SKM-1 treated with dmso at 0.1 percent for 144 hours (cell line): Measurements from ENCODE around the gene C19orf85.

ENCODE experiments used
- DNase-seq: peaks from one replicate; lab custom pipeline; 2025; ENCODE audit not compliant: unreplicated experiment; lab: John Stamatoyannopoulos, UW

Gene C19orf85

GRCh38 chr19:55478364-55478763 is 13.8 kb upstream of the C19orf85 start:
- DNase-seq = no peak

- DNase-seq = no peak
These were observed 13.4 kb upstream of the C19orf85 start for GRCh38 chr19:55477905-55478304.

- DNase-seq = peak; percentile 64
These were observed 11.7 kb upstream of the C19orf85 start, which contains the start of gene ZNF628 for GRCh38 chr19:55476100-55476775. ZNF628 (plus strand) TSS chr19:55476617; CDS start chr19:55479911, 3,294 bp downstream.

- no peak for DNase-seq
These were observed 10.0 kb upstream of the C19orf85 start for GRCh38 chr19:55474269-55475265.

- DNase-seq = no peak
These were observed 8.9 kb upstream of the C19orf85 start for GRCh38 chr19:55473225-55474012.

GRCh38 chr19:55472463-55472862 is 7.9 kb upstream of the C19orf85 start:
- no peak for DNase-seq

GRCh38 chr19:55471266-55471665 is 6.7 kb upstream of the C19orf85 start:
- DNase-seq = no peak

GRCh38 chr19:55468054-55468393 is 3.5 kb upstream of the C19orf85 start:
- no peak for DNase-seq

GRCh38 chr19:55467236-55468053 is 2.9 kb upstream of the C19orf85 start:
- DNase-seq = no peak

- DNase-seq = no peak
These were observed 1.7 kb upstream of the C19orf85 start for GRCh38 chr19:55466241-55466614.

GRCh38 chr19:55465460-55466240 is 1.1 kb upstream of the C19orf85 start:
- no peak for DNase-seq

GRCh38 chr19:55464039-55464661 is 401 bp downstream of the C19orf85 start:
- no peak for DNase-seq

- DNase-seq = no peak
These were observed 944 bp downstream of the C19orf85 start for GRCh38 chr19:55463583-55464031.

GRCh38 chr19:55462722-55463121 is 1.8 kb downstream of the C19orf85 start:
- DNase-seq = no peak

- DNase-seq = no peak
These were observed 2.5 kb downstream of the C19orf85 start for GRCh38 chr19:55461974-55462626.

- DNase-seq = peak; percentile 92
These were observed 3.1 kb downstream of the C19orf85 start, which contains the start of gene ISOC2 for GRCh38 chr19:55461259-55461973. ISOC2 (minus strand) TSS chr19:55461642; CDS start chr19:55456486, 5,156 bp downstream.

GRCh38 chr19:55460670-55461258 is 3.8 kb downstream of the C19orf85 start:
- DNase-seq = no peak
